Stromal cell of bone marrow (primary cell): ENCODE results near the gene ZCCHC4.

Source experiments
- DNase-seq: peaks from one replicate; pipeline ENCODE4 v3.0.0-alpha.2; 2012; ENCODE audit warnings: low read depth

The ZCCHC4 gene

GRCh38 chr4:25312496-25313200 lies at the start of gene ZCCHC4:
Gene ZCCHC4 (plus strand): TSS chr4:25312774. CDS start chr4:25312810, 36 bp downstream.
- DNase-seq: peak; percentile 76

- DNase-seq: no peak
Observed at GRCh38 chr4:25271866-25272265, 40.7 kb upstream of the ZCCHC4 start.

- DNase-seq: no peak
Observed at GRCh38 chr4:25280210-25280609, 32.4 kb upstream of the ZCCHC4 start.

GRCh38 chr4:25283948-25284347 lies 28.6 kb upstream of the ZCCHC4 start:
- DNase-seq: no peak

GRCh38 chr4:25284466-25284865 lies 28.1 kb upstream of the ZCCHC4 start:
- no peak for DNase-seq

GRCh38 chr4:25290490-25291067 lies 22.0 kb upstream of the ZCCHC4 start:
- no peak for DNase-seq

- no peak for DNase-seq
Observed at GRCh38 chr4:25291158-25291733, 21.3 kb upstream of the ZCCHC4 start.

- no peak for DNase-seq
Observed at GRCh38 chr4:25297528-25298242, 14.9 kb upstream of the ZCCHC4 start.

- DNase-seq: no peak
Observed at GRCh38 chr4:25299476-25300203, 12.9 kb upstream of the ZCCHC4 start.

GRCh38 chr4:25301471-25301870 lies 11.1 kb upstream of the ZCCHC4 start:
- no peak for DNase-seq

- DNase-seq: no peak
Observed at GRCh38 chr4:25302626-25303025, 9.9 kb upstream of the ZCCHC4 start.

- no peak for DNase-seq
Observed at GRCh38 chr4:25303578-25303977, 9.0 kb upstream of the ZCCHC4 start.

GRCh38 chr4:25306518-25307057 lies 6.0 kb upstream of the ZCCHC4 start:
- no peak for DNase-seq

GRCh38 chr4:25307596-25307995 lies 5.0 kb upstream of the ZCCHC4 start:
- no peak for DNase-seq

- no peak for DNase-seq
Observed at GRCh38 chr4:25308306-25308705, 4.3 kb upstream of the ZCCHC4 start.

- no peak for DNase-seq
Observed at GRCh38 chr4:25308761-25309160, 3.8 kb upstream of the ZCCHC4 start.

- DNase-seq: no peak
Observed at GRCh38 chr4:25310066-25310802, 2.3 kb upstream of the ZCCHC4 start.

GRCh38 chr4:25310803-25311166 lies 1.8 kb upstream of the ZCCHC4 start:
- no peak for DNase-seq

GRCh38 chr4:25313201-25313895 lies 774 bp downstream of the ZCCHC4 start:
- DNase-seq: no peak

GRCh38 chr4:25320336-25320735 lies 7.8 kb downstream of the ZCCHC4 start:
- peak; percentile 75 for DNase-seq

- peak; percentile 85 for DNase-seq
Observed at GRCh38 chr4:25320773-25321172, 8.2 kb downstream of the ZCCHC4 start.
